Calu3 (cell line): ENCODE measurements around the gene AP5B1. TPM values are rescaled to one million over a fixed set of nuclear protein-coding genes. Genes with fewer than 3 reads are reported as not detected.
"Not testable (repeated sequence)": the region's sequence is repeated elsewhere in the genome, so short reads cannot be mapped to it uniquely, and the experiment has no call there.

ENCODE experiments used
- BruUV-seq: library from RNA; stranded (reverse); fragments of 400-500 nt; replicated peaks from 2 replicates; lab custom pipeline; 2021; lab: Mats Ljungman, UMichigan
- CTCF ChIA-PET: fragments of 300-600 bp; sonication (Branson Sonifier 250); formaldehyde crosslinking; loops from one replicate; lab custom pipeline; 2022; ENCODE audit warnings: antibody characterized with exemption; lab: Charles Lee
- DNase-seq: peaks from one replicate; pipeline ENCODE4 v3.0.0; 2022
- H3K27ac Mint-ChIP-seq: one replicate; pipeline ENCODE4 v1.8.0; 2022; ENCODE audit warnings: mixed read lengths; ENCODE audit not compliant: unreplicated experiment
- H3K27me3 Mint-ChIP-seq: one replicate; pipeline ENCODE4 v1.8.0; 2022; ENCODE audit warnings: mixed read lengths; ENCODE audit not compliant: unreplicated experiment
- H3K36me3 Mint-ChIP-seq: one replicate; pipeline ENCODE4 v1.8.0; 2022; ENCODE audit warnings: mild to moderate bottlenecking, moderate library complexity, mixed read lengths; ENCODE audit not compliant: insufficient read depth, unreplicated experiment
- H3K4me1 Mint-ChIP-seq: one replicate; pipeline ENCODE4 v1.8.0; 2022; ENCODE audit warnings: mild to moderate bottlenecking, low read depth, mixed read lengths; ENCODE audit not compliant: unreplicated experiment
- H3K4me3 Mint-ChIP-seq: one replicate; pipeline ENCODE4 v1.8.0; 2022; ENCODE audit warnings: mild to moderate bottlenecking, low read depth, moderate library complexity, mixed read lengths; ENCODE audit not compliant: unreplicated experiment
- H3K9me3 Mint-ChIP-seq: one replicate; pipeline ENCODE4 v1.8.0; 2022; ENCODE audit warnings: low read depth, mixed read lengths; ENCODE audit not compliant: unreplicated experiment
- CTCF ChIP-seq: fragments of 200-600 bp; IDR thresholded peaks from one replicate; pipeline ENCODE4 v1.8.0; 2022; ENCODE audit warnings: antibody characterized with exemption; ENCODE audit not compliant: unreplicated experiment
- intact Hi-C: fragments of 100-400 bp; cut with micrococcal nuclease; formaldehyde crosslinking; loops from one replicate; pipeline ENCODE4 v1.10.0; 2022; ENCODE audit not compliant: unreplicated experiment
- total RNA-seq: library from RNA; stranded (reverse); gene quantifications from 2 replicates; pipeline ENCODE4 v1.2.3, GENCODE V29; 2022

AP5B1 gene
- total RNA-seq, 1 experiment from 2014 or later, result 18.5 TPM

DNA sequence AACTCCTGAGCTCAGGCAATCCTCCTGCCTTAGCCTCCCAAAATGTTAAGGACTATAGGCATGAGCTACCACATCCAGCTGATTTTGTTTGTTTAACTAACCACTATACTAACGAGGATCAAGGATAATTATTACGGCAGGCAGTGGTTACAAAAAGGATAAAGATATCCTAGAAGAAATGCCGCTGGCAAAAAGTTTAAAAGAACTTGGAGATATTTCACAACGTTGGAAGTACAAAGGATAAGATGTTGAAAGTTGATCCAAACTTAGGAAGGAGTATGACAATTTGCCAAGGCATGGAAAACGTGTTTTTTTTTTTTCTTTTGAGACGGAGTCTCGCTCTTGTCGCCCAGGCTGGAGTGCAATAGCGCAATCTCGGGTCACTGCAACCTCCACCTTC, 13.4 kb downstream of the AP5B1 start:
- intact Hi-C loops, result no loop called here
- no peaks in the 10 kb centered on the region for H3K36me3 Mint-ChIP-seq
- no TSS peak for BruUV-seq
- no peak overlapping the region for H3K4me3 Mint-ChIP-seq
- no peaks in the 10 kb centered on the region for H3K9me3 Mint-ChIP-seq
- CTCF ChIA-PET, result interaction anchor here (0.6 kb wide), 2 partner anchors 78 to 243 kb away, joined by 3 read pairs; partner anchors contain the start of gene SCYL1
- no peak for TF ChIP-seq CTCF
- no peaks in the 10 kb centered on the region for H3K27me3 Mint-ChIP-seq
- no peaks in the 10 kb centered on the region for H3K4me1 Mint-ChIP-seq
- DNase-seq, result no peak
- H3K27ac Mint-ChIP-seq, result no peak overlapping the region

DNA sequence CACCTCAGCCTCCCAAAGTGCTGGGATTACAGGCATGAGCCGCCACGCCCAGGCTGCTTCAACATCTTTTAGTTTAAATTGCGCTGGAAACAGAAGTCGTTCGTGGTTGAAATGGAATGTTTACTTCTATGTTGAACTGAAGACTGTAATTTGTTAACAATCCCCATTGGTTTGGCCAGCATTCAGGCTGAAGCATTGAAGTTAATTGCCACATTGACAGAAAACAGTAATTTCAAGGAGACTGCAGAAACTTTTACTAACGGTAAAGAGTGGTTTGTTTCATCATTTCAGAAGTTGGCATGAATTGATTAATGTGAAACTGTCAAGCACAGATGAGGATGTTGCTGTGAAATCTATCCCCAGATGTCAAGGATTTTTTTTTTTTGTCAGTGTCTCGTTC, 14.2 kb downstream of the AP5B1 start:
- no peak for DNase-seq
- no peaks in the 10 kb centered on the region for H3K36me3 Mint-ChIP-seq
- intact Hi-C loops, result no loop called here
- CTCF ChIA-PET, result no interaction called here
- H3K27ac Mint-ChIP-seq, result no peak overlapping the region
- BruUV-seq, result no TSS peak
- H3K4me1 Mint-ChIP-seq, result no peaks in the 10 kb centered on the region
- no peaks in the 10 kb centered on the region for H3K9me3 Mint-ChIP-seq
- no peaks in the 10 kb centered on the region for H3K27me3 Mint-ChIP-seq
- no peak overlapping the region for H3K4me3 Mint-ChIP-seq
- TF ChIP-seq CTCF, result no peak

DNA sequence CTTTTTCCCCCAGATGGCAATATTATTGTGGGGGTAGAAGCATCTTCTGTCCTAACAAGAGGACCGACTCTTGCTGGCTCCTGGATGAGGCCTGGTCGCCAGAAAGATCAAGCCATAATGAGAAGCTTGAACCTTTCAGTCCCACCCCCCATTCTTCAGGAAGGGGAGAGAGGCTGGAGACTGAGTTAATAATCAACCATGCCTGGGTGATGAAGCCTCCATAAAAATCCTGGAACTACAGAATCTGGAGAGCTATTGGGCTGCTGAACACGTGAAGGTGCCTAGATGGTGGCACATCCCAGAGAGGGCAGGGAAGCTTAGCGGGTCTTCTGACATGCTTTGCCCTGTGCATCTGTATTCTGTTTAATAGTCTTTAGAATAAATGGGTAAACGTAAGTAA, 16.3 kb downstream of the AP5B1 start:
- no peak for TF ChIP-seq CTCF

DNA sequence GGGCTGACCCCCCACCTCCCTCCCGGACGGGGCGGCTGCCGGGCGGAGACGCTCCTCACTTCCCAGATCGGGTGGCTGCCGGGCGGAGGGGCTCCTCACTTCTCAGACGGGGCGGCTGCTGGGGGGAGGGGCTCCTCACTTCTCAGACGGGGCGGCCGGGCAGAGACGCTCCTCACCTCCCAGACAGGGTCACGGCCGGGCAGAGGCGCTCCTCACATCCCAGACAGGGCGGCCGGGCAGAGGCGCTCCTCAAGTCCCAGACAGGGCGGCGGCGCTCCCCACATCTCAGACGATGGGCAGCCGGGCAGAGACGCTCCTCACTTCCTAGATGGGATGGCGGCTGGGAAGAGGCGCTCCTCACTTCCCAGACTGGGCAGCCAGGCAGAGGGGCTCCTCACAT, 18.0 kb downstream of the AP5B1 start:
- BruUV-seq, CTCF ChIA-PET, H3K27ac Mint-ChIP-seq, H3K4me1 Mint-ChIP-seq, H3K9me3 Mint-ChIP-seq, DNase-seq, intact Hi-C loops, H3K4me3 Mint-ChIP-seq, H3K36me3 Mint-ChIP-seq: not testable (repeated sequence)
- H3K27me3 Mint-ChIP-seq, result peaks cover 11% of the 10 kb centered on the region

More for the DNA sequence above, 16.3 kb downstream of the AP5B1 start:
- CTCF ChIA-PET, result interaction anchor here (0.6 kb wide), 1 partner anchor 566 kb away, joined by 7 read pairs; no protein-coding TSS in a partner anchor
- Mint-ChIP-seq H3K27ac (no peak overlapping the region), H3K4me3 (no peak overlapping the region), H3K4me1 (no peaks in the 10 kb centered on the region), H3K36me3 (no peaks in the 10 kb centered on the region), H3K9me3 (no peaks in the 10 kb centered on the region), H3K27me3 (peaks cover 3% of the 10 kb centered on the region)
- intact Hi-C loops, result no loop called here
- no TSS peak for BruUV-seq
- no peak for DNase-seq

- DNase-seq, H3K36me3 Mint-ChIP-seq, BruUV-seq, intact Hi-C loops, H3K4me1 Mint-ChIP-seq, H3K4me3 Mint-ChIP-seq, H3K27ac Mint-ChIP-seq, CTCF ChIA-PET, H3K9me3 Mint-ChIP-seq: not testable (repeated sequence)
- H3K27me3 Mint-ChIP-seq, result peaks cover 11% of the 10 kb centered on the region
Measured at GRCh38 chr11:65762169-65762568, 18.6 kb downstream of the AP5B1 start.
